AG04449 (cell line): ENCODE data around the gene PDE3A.
"Not testable (repeated sequence)": the region's sequence is repeated elsewhere in the genome, so short reads cannot be mapped to it uniquely, and the experiment has no call there.

Experiments
- CTCF ChIA-PET: fragments of 350-600 bp; formaldehyde crosslinking; extraction: SDS; loops from one replicate; lab custom pipeline; 2021; ENCODE audit warnings: antibody characterized with exemption; lab: Yijun Ruan, JAX
- POLR2A ChIA-PET: fragments of 400-600, 350-600 bp; formaldehyde crosslinking; extraction: SDS; loops from one replicate; lab custom pipeline; 2020; ENCODE audit warnings: antibody characterized with exemption, inconsistent platforms; lab: Yijun Ruan, JAX
- DNase-seq: peaks from one replicate; pipeline ENCODE4 v3.0.0-alpha.2; 2010; ENCODE audit warnings: low read depth, low spot score
- H3K4me3 ChIP-seq: 2 replicates; pipeline ENCODE4 v1.5.1; 2011; ENCODE audit warnings: low read depth, mild to moderate bottlenecking, control low read depth, low read length
- TF ChIP-seq, protein P1 (sequence below): IDR thresholded peaks from one replicate; pipeline ENCODE4 v1.5.1; 2011; ENCODE audit warnings: mild to moderate bottlenecking, moderate library complexity, low read length, control low read depth, inconsistent platforms; ENCODE audit not compliant: insufficient read depth; ENCODE audit errors: missing control alignments

Gene PDE3A

DNA sequence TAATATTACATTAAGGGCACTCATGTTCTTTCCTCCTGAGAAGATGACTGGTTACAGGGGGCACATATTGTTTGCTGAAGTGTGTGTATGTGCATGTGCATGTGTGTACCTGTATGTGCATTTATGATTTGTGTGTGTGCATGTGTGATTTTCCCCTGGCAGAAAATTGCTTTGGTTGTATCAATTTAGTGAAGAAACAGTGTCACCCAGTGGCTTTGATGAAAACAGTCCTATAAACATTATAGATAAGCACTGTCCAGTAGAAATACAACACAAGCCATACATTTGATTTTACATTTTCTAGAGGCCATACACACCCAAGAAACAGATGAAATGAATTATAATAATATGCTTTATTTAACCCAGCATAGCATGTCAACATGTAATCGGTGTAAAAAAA, 8.6 kb downstream of the PDE3A start:
- POLR2A ChIA-PET: no interaction called here
- DNase-seq: no peak
- TF ChIP-seq, protein P1, sequence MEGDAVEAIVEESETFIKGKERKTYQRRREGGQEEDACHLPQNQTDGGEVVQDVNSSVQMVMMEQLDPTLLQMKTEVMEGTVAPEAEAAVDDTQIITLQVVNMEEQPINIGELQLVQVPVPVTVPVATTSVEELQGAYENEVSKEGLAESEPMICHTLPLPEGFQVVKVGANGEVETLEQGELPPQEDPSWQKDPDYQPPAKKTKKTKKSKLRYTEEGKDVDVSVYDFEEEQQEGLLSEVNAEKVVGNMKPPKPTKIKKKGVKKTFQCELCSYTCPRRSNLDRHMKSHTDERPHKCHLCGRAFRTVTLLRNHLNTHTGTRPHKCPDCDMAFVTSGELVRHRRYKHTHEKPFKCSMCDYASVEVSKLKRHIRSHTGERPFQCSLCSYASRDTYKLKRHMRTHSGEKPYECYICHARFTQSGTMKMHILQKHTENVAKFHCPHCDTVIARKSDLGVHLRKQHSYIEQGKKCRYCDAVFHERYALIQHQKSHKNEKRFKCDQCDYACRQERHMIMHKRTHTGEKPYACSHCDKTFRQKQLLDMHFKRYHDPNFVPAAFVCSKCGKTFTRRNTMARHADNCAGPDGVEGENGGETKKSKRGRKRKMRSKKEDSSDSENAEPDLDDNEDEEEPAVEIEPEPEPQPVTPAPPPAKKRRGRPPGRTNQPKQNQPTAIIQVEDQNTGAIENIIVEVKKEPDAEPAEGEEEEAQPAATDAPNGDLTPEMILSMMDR: peak; percentile 15
- no peak overlapping the region for H3K4me3 ChIP-seq
- CTCF ChIA-PET: interaction anchor here (0.7 to 2.8 kb wide), 14 partner anchors 14 to 723 kb away, joined by 3 to 17 read pairs (median 4); no protein-coding TSS in a partner anchor

DNA sequence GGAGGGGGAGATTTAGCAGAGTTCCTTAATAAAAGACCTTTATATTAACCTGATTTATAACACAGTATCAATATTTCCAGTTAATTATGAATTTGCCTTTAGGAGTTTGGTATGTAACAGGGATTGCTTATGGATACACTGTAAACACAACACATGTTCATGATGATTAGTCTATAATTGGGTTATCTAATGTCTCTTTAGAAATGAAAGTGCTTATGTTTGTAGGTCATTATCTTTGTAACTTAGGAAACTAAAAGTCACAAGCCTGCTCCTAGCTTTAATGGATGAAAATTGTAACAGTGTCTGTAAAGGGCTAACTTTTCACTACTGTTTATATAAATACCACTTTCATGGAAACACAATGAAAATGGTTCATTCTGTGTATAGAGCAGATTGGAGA, 9.4 kb downstream of the PDE3A start:
- ChIA-PET CTCF (interaction anchor here (0.8 to 2.8 kb wide), 7 partner anchors 13 to 638 kb away, joined by 3 to 17 read pairs (median 5); no protein-coding TSS in a partner anchor), POLR2A (no interaction called here)
- H3K4me3 ChIP-seq: no peak overlapping the region
- TF ChIP-seq, protein P1: no peak
- no peak for DNase-seq

DNA sequence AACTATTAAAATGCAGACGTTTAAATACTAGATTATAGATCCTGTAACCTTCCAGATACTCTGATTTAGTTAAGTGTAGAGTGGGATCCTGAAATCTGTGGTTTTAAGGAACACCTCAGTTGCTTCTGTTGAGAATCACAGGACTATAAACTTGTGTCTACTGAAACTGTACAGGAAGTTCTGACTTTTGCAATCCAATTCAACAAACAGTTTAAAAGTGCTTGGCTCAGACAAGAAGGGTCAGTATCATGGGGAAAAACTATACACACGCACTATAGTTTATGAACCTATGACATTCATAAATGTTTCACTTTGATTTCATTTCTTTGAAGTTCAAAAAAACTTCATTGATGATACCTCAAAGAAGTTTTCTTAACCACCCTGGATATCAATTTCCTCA, 13.8 kb downstream of the PDE3A start:
- ChIA-PET POLR2A (no interaction called here), CTCF (no interaction called here)

GRCh38 chr12:20383612-20384011, 15.3 kb downstream of the PDE3A start:
- TF ChIP-seq, protein P1: no peak
- ChIA-PET POLR2A (no interaction called here), CTCF (no interaction called here)
- no peak for DNase-seq
- no peak overlapping the region for H3K4me3 ChIP-seq

More for the DNA sequence above, 13.8 kb downstream of the PDE3A start:
- no peak overlapping the region for H3K4me3 ChIP-seq
- TF ChIP-seq, protein P1: no peak
- DNase-seq: no peak

GRCh38 chr12:20384836-20385235, 16.5 kb downstream of the PDE3A start:
- DNase-seq, CTCF ChIA-PET: not testable (repeated sequence)

DNA sequence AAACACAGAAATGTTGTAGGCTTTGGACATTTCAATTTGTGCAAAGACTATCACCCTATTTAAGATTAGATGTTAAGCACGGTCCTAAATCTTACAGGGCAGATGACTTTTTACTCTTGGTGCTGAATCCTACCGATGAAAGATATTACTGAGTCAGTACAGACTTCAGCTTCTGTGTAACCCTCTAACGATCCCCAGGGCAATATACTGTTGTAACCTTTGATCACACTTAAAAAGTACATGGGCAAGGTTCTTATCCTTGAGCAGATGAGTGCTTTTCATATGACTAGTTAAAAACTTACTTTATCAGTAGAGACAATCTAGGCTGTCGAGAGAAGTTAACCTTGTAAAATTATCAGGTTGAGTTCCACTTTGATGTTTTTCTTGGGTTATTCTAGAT, 22.5 kb downstream of the PDE3A start:
- ChIA-PET CTCF (interaction anchor here (0.7 to 3.3 kb wide), 3 partner anchors 11 to 210 kb away, joined by 3 to 12 read pairs (median 3); no protein-coding TSS in a partner anchor), POLR2A (no interaction called here)
- no peak for DNase-seq
- TF ChIP-seq, protein P1: no peak
- no peak overlapping the region for H3K4me3 ChIP-seq

More at GRCh38 chr12:20384836-20385235, 16.5 kb downstream of the PDE3A start:
- H3K4me3 ChIP-seq, POLR2A ChIA-PET: not testable (repeated sequence)

GRCh38 chr12:20392339-20392738, 24.0 kb downstream of the PDE3A start:
- ChIA-PET CTCF (no interaction called here), POLR2A (no interaction called here)
- TF ChIP-seq, protein P1: no peak
- no peak for DNase-seq
- H3K4me3 ChIP-seq: no peak overlapping the region
